GM13976 (cell line): ENCODE results near the gene NAPG.
"Not testable (repeated sequence)": the region's sequence is repeated elsewhere in the genome, so short reads cannot be mapped to it uniquely, and the experiment has no call there.

Source experiments
- DNase-seq: peaks from one replicate; pipeline ENCODE4 v3.0.0; 2012; ENCODE audit warnings: low spot score
- in situ Hi-C: fragments of 300-500 bp; cut with MboI; formaldehyde crosslinking; loops from one replicate; pipeline ENCODE4 v1.12.0; 2022; ENCODE audit warnings: low sequenced_read_pairs, mixed read lengths, inconsistent platforms; ENCODE audit not compliant: unreplicated experiment
- TF ChIP-seq, protein P1 (sequence below): IDR thresholded peaks from 2 replicates; pipeline ENCODE4 v1.5.1; 2012; ENCODE audit warnings: borderline replicate concordance, mild to moderate bottlenecking; ENCODE audit not compliant: insufficient read depth; ENCODE audit errors: extremely low read depth, missing control alignments, control extremely low read depth

The NAPG gene

DNA sequence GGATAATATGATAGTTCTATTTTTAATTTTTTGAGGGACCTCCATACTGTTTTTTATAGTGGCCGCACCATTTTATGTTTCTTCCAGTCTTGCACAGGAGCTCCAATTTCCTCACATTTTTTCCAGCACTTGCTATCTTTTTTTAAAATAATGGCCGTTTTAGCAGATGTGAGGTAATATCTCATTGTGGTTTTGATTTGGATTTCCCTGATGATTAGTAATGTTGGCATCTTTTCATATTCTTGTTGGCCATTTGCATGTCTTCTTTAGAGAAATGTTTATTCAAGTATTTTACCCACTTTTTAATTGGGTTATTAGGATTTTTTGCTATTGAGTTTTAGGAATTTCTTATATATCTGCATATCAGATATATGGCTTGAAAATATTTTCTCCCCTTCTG, 29.9 kb upstream of the NAPG start:
- DNase-seq = no peak
- in situ Hi-C loops = no loop called here

GRCh38 chr18:10497206-10497749, 28.5 kb upstream of the NAPG start:
- in situ Hi-C loops = no loop called here
- TF ChIP-seq, protein P1, sequence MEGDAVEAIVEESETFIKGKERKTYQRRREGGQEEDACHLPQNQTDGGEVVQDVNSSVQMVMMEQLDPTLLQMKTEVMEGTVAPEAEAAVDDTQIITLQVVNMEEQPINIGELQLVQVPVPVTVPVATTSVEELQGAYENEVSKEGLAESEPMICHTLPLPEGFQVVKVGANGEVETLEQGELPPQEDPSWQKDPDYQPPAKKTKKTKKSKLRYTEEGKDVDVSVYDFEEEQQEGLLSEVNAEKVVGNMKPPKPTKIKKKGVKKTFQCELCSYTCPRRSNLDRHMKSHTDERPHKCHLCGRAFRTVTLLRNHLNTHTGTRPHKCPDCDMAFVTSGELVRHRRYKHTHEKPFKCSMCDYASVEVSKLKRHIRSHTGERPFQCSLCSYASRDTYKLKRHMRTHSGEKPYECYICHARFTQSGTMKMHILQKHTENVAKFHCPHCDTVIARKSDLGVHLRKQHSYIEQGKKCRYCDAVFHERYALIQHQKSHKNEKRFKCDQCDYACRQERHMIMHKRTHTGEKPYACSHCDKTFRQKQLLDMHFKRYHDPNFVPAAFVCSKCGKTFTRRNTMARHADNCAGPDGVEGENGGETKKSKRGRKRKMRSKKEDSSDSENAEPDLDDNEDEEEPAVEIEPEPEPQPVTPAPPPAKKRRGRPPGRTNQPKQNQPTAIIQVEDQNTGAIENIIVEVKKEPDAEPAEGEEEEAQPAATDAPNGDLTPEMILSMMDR = no peak
- no peak for DNase-seq

More for the DNA sequence above, 29.9 kb upstream of the NAPG start:
- TF ChIP-seq, protein P1 = no peak

DNA sequence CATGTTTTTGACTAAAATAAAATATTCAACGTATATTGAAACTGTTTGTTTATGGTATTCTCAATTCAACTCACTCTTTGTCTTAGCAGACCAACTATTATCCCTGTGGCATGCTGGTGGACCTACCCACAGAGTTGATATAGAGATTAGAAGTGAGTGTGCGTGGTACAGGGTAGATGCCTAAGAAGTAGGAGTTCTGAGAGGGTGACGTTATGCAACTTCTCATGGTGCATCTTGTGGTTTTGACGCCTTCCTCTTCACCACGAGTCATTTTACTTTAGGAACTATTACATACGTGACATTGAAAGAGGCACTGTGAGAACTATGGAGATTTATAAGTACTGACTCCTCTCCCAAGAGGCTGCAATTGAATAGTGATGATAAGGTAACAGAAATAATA, 26.6 kb upstream of the NAPG start:
- no peak for DNase-seq
- in situ Hi-C loops = no loop called here
- TF ChIP-seq, protein P1 = no peak

- in situ Hi-C loops = no loop called here
- DNase-seq = no peak
- TF ChIP-seq, protein P1 = no peak
These were observed 25.8 kb upstream of the NAPG start for GRCh38 chr18:10500038-10500437.

DNA sequence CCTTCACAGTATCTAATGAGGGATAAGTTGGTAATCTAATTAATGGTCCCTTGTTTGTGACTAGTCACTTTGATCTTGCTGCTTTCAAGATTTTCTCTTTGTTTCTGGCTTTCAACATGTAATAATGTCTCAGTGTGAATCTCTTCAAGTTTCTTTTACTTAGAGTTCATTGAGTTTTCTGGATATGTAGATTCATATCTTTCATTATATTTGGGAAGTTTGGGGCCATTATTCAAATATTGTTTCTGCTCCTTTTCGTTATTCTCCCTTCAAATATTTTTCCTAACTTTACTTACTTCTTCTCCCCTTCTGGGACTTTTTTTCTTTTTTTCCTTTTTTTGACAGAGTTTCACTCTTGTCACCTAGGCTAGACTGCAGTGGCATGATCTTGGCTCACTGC, 21.1 kb upstream of the NAPG start:
- TF ChIP-seq, protein P1 = no peak
- in situ Hi-C loops = no loop called here
- no peak for DNase-seq

DNA sequence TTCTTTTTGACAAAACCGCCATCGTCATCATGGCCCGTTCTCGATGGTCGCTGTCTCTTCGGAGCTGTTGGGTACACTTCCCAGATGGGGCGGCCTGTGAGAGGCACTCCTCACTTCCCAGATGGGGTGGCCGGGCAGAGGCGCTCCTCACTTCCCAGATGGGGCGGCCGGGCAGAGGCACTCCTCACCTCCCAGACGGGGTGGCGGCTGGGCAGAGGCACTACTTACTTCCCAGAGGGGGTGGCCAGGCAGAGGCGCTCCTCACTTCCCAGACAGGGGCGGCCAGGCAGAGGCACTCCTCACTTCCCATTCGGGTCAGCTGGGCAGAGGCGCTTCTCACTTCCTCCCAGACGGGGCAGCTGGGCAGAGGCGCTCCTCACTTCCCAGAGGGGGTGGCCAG, 19.9 kb upstream of the NAPG start:
- not testable (repeated sequence) for DNase-seq

DNA sequence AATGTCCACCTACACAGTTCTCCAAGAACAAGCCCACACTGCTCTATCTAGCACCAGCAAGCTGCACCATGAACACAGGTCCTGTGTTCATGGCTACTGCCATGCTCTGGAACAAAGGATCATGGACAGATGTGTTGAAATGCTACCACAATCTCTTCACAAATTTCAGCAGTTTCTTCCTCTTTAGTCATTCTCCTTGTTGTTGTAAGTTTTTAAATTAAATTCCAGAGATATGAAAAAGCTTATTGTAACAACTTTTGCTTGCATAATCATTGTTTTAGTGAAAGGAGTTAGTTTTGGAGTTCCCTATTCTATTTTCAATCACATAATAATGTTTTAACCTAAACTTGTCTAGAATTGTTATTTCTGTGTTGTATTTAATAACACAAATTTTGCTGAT, 17.2 kb upstream of the NAPG start:
- TF ChIP-seq, protein P1 = no peak
- in situ Hi-C loops = no loop called here
- DNase-seq = no peak

More for the DNA sequence above, 19.9 kb upstream of the NAPG start:
- in situ Hi-C loops = not testable (repeated sequence)
